ENCODE measurements around the gene IRF2BP2.

Gene IRF2BP2

GRCh38 chr1:234579967-234580366, 30.0 kb downstream of the IRF2BP2 start:
- H3K36me3 ChIP-seq (ENCODE audit: control insufficient read depth, insufficient read depth, low read length): no peaks in the 10 kb centered on the region
- no peaks in the 10 kb centered on the region for H3K27me3 ChIP-seq (ENCODE audit: control insufficient read depth, insufficient read depth, low read length)
- no peaks in the 10 kb centered on the region for H3K4me1 ChIP-seq
- H3K4me3 ChIP-seq (ENCODE audit: low read depth, low read length): no peak overlapping the region
- no peak overlapping the region for H2AFZ ChIP-seq
- H3K79me2 ChIP-seq: no peaks in the 10 kb centered on the region
- TF ChIP-seq CTCF (IDR thresholded peaks at IDR 0.05): no peak
- no peak overlapping the region for H3K9ac ChIP-seq
- no peaks in the 10 kb centered on the region for H3K9me3 ChIP-seq (ENCODE audit: control insufficient read depth, low read length)
- H3K27ac ChIP-seq: no peak overlapping the region
- no peak overlapping the region for H3K4me2 ChIP-seq (ENCODE audit: low read length)

- Histone ChIP-seq H3K36me3 (ENCODE audit: control insufficient read depth, insufficient read depth, low read length) (no peaks in the 10 kb centered on the region), H3K27me3 (ENCODE audit: control insufficient read depth, insufficient read depth, low read length) (no peaks in the 10 kb centered on the region), H3K9me3 (ENCODE audit: control insufficient read depth, low read length) (no peaks in the 10 kb centered on the region), H3K4me3 (ENCODE audit: low read depth, low read length) (no peak overlapping the region), H3K9ac (no peak overlapping the region), H3K4me1 (no peaks in the 10 kb centered on the region), H2AFZ (no peak overlapping the region), H3K79me2 (no peaks in the 10 kb centered on the region), H3K4me2 (ENCODE audit: low read length) (no peak overlapping the region), H3K27ac (no peak overlapping the region)
- no peak for TF ChIP-seq CTCF (IDR thresholded peaks at IDR 0.05)
Observed at GRCh38 chr1:234578735-234579134, 31.2 kb downstream of the IRF2BP2 start.

GRCh38 chr1:234578087-234578486, 31.9 kb downstream of the IRF2BP2 start:
- Histone ChIP-seq H3K4me1 (no peaks in the 10 kb centered on the region), H3K36me3 (ENCODE audit: control insufficient read depth, insufficient read depth, low read length) (no peaks in the 10 kb centered on the region), H3K27ac (no peak overlapping the region), H3K4me3 (ENCODE audit: low read depth, low read length) (no peak overlapping the region), H2AFZ (no peak overlapping the region), H3K79me2 (no peaks in the 10 kb centered on the region), H3K4me2 (ENCODE audit: low read length) (no peak overlapping the region), H3K9me3 (ENCODE audit: control insufficient read depth, low read length) (no peaks in the 10 kb centered on the region), H3K27me3 (ENCODE audit: control insufficient read depth, insufficient read depth, low read length) (no peaks in the 10 kb centered on the region), H3K9ac (no peak overlapping the region)
- TF ChIP-seq CTCF (IDR thresholded peaks at IDR 0.05): no peak

- Histone ChIP-seq H3K9ac (no peak overlapping the region), H3K4me1 (no peaks in the 10 kb centered on the region), H3K4me2 (ENCODE audit: low read length) (no peak overlapping the region), H3K27ac (no peak overlapping the region), H3K36me3 (ENCODE audit: control insufficient read depth, insufficient read depth, low read length) (no peaks in the 10 kb centered on the region), H3K79me2 (no peaks in the 10 kb centered on the region), H3K9me3 (ENCODE audit: control insufficient read depth, low read length) (no peaks in the 10 kb centered on the region), H2AFZ (no peak overlapping the region), H3K4me3 (ENCODE audit: low read depth, low read length) (no peak overlapping the region), H3K27me3 (ENCODE audit: control insufficient read depth, insufficient read depth, low read length) (no peaks in the 10 kb centered on the region)
- no peak for TF ChIP-seq CTCF (IDR thresholded peaks at IDR 0.05)
Observed at GRCh38 chr1:234573711-234574299, 36.2 kb downstream of the IRF2BP2 start.

- Histone ChIP-seq H3K79me2 (no peaks in the 10 kb centered on the region), H3K9ac (no peak overlapping the region), H3K4me2 (ENCODE audit: low read length) (no peak overlapping the region), H3K9me3 (ENCODE audit: control insufficient read depth, low read length) (no peaks in the 10 kb centered on the region), H2AFZ (no peak overlapping the region), H3K27me3 (ENCODE audit: control insufficient read depth, insufficient read depth, low read length) (no peaks in the 10 kb centered on the region), H3K27ac (no peak overlapping the region), H3K4me3 (ENCODE audit: low read depth, low read length) (no peak overlapping the region), H3K4me1 (no peaks in the 10 kb centered on the region), H3K36me3 (ENCODE audit: control insufficient read depth, insufficient read depth, low read length) (no peaks in the 10 kb centered on the region)
- no peak for TF ChIP-seq CTCF (IDR thresholded peaks at IDR 0.05)
Observed at GRCh38 chr1:234572966-234573365, 37.0 kb downstream of the IRF2BP2 start.
